AG09309 (cell line): ENCODE measurements around the gene GRIK5.

Source experiments
- DNase-seq: peaks from one replicate; pipeline ENCODE4 v3.0.0-alpha.2; 2010; ENCODE audit warnings: low read depth
- H3K4me3 ChIP-seq: 2 replicates; pipeline ENCODE4 v1.5.1; 2011; ENCODE audit warnings: mild to moderate bottlenecking, low read depth, low read length, moderate library complexity; ENCODE audit not compliant: control insufficient read depth
- TF ChIP-seq, protein P1 (sequence below): IDR thresholded peaks from 2 replicates; pipeline ENCODE4 v1.5.1; 2011; ENCODE audit warnings: mild to moderate bottlenecking, low read depth, low read length, inconsistent platforms; ENCODE audit not compliant: insufficient read depth, control insufficient read depth; ENCODE audit errors: missing control alignments

The GRIK5 gene

GRCh38 chr19:42032431-42032830 lies 37.6 kb downstream of the GRIK5 start:
- TF ChIP-seq, protein P1, sequence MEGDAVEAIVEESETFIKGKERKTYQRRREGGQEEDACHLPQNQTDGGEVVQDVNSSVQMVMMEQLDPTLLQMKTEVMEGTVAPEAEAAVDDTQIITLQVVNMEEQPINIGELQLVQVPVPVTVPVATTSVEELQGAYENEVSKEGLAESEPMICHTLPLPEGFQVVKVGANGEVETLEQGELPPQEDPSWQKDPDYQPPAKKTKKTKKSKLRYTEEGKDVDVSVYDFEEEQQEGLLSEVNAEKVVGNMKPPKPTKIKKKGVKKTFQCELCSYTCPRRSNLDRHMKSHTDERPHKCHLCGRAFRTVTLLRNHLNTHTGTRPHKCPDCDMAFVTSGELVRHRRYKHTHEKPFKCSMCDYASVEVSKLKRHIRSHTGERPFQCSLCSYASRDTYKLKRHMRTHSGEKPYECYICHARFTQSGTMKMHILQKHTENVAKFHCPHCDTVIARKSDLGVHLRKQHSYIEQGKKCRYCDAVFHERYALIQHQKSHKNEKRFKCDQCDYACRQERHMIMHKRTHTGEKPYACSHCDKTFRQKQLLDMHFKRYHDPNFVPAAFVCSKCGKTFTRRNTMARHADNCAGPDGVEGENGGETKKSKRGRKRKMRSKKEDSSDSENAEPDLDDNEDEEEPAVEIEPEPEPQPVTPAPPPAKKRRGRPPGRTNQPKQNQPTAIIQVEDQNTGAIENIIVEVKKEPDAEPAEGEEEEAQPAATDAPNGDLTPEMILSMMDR = no peak
- no peak overlapping the region for H3K4me3 ChIP-seq
- DNase-seq = no peak

- no peak overlapping the region for H3K4me3 ChIP-seq
- DNase-seq = no peak
- TF ChIP-seq, protein P1 = no peak
Observed at GRCh38 chr19:42030645-42031440, 39.2 kb downstream of the GRIK5 start.

DNA sequence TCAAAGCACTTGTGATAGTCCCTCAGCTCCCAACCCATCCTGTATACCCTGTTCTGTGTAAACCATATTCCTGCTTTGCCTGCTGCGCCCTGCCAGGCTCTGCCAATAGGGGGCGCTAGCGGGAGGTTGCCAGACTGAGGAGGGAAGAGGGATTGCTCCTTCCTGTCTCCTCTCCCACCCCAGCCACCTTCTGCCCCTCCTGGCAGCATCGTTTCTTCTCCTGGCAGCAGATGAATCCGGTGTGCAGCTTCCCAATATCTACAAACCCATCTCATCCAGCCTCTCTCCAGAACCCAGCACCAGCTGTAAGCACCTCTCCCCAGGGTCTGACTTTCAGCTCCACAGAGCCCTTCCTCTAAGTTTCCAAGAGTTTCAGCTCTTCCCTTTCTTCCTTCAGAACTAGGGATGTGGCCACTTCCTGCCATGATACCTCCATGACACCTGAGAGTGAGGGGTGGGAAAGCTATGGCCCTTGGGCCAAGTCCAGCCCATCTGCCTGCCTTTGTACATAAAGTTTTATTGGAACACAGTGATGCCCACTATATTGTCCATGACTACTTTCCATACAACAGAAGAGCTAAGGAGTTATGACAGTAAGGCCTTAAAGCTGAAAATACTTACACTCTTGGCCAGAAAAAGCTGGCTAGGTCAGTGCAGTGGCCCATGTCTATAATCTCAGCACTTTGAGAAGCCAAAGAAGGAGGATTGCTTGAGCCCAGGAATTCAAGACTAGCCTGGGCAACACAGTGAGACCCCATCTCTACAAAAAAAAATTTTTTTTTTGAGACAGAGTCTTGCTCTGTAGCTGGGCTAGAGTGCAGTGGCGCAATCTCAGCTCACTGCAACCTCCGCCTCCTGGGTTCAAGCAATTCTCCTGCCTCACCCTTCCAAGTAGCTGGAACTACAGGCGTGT lies 41.4 kb downstream of the GRIK5 start:
- no peak overlapping the region for H3K4me3 ChIP-seq
- TF ChIP-seq, protein P1 = peak; percentile 64
- DNase-seq = no peak

- no peak overlapping the region for H3K4me3 ChIP-seq
- peak; percentile 43 for DNase-seq
- TF ChIP-seq, protein P1 = no peak
Observed at GRCh38 chr19:42024622-42025111, 45.3 kb downstream of the GRIK5 start.

DNA sequence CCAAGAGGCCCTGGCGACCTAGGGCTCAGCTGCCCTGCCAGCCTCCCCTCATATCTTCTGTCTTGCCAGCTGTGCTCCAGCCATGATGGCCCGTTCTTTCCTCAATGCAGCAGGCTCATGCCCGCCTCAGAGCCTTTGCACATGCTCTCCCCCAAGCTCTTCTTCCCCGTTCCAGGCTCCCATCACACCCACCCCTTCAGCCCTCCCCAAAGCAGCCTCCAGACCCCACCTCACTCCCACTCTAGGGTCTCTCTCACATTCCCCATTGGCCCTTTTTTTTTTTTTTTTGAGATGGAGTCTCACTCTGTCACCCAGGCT lies 46.1 kb downstream of the GRIK5 start:
- no peak for DNase-seq
- TF ChIP-seq, protein P1 = no peak
- H3K4me3 ChIP-seq = no peak overlapping the region

DNA sequence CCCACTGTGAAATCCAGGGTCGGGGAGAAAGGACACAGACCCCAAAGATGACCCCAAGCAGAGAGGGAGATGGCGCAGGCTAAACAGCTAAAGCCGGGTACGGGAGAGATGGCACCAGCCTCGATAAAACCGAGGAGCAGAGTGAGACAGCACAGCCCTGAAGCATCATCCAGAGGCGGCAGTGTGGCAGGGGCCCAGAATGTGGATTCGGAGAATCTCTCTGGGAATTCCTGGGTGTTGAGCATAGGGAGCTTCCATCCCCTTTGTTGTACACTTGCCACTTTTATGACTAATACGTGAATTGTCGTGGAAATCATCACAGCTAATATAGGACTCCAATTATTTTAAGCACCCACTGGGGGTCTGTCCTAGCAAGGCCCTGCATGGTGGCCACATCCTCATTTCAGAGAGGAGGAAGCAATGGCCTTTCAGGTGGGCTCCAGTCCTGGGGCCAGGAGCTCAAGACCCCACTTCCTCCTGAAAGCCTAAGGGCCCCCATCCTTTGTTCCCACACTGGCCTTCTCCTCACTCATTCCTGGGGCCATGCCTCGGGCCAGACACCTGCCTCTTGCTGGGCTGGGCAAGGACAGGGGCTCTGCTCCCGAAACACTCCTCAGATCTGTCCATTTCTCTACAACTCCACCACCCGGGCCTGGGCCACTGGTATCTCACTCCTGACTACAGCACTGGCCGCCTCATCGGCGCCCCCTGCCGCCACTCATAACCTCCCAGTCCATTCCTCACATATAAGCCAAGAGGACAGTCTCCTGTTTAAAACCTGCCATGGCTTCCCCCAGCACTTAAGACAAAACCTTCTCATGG lies 46.7 kb downstream of the GRIK5 start:
- H3K4me3 ChIP-seq = no peak overlapping the region
- TF ChIP-seq, protein P1 = peak; percentile 45
- DNase-seq = no peak
